GM18873 (cell line): ENCODE results near the gene COG6.
A peak's percentile ranks its signal among the peaks of the same experiment; 100 is the strongest.

ENCODE experiments used
- ATAC-seq: cut with Tn5 transposase; IDR thresholded peaks from one replicate; pipeline ENCODE4 v1.9.1; 2021; ENCODE audit warnings: mild to moderate bottlenecking, moderate library complexity, moderate number of reproducible peaks; ENCODE audit not compliant: unreplicated experiment, low FRiP score

The COG6 gene

GRCh38 chr13:39675904-39676303 lies 20.4 kb downstream of the COG6 start:
- ATAC-seq = no peak

GRCh38 chr13:39676315-39676876 lies 20.9 kb downstream of the COG6 start:
- ATAC-seq = no peak

GRCh38 chr13:39682310-39682709 lies 26.8 kb downstream of the COG6 start:
- ATAC-seq = no peak

GRCh38 chr13:39682788-39683187 lies 27.3 kb downstream of the COG6 start:
- ATAC-seq = peak; percentile 61

GRCh38 chr13:39684531-39685137 lies 29.2 kb downstream of the COG6 start:
- ATAC-seq = no peak

GRCh38 chr13:39685652-39686051 lies 30.2 kb downstream of the COG6 start:
- no peak for ATAC-seq

GRCh38 chr13:39688278-39688677 lies 32.8 kb downstream of the COG6 start:
- ATAC-seq = peak; percentile 6

- peak; percentile 82 for ATAC-seq
These were observed 33.4 kb downstream of the COG6 start for GRCh38 chr13:39688699-39689405.

GRCh38 chr13:39692660-39693438 lies 37.4 kb downstream of the COG6 start:
- ATAC-seq = no peak

- no peak for ATAC-seq
These were observed 43.8 kb downstream of the COG6 start for GRCh38 chr13:39699274-39699673.

- ATAC-seq = no peak
These were observed 57.2 kb downstream of the COG6 start for GRCh38 chr13:39712626-39713025.

GRCh38 chr13:39729156-39729555 lies 73.7 kb downstream of the COG6 start:
- ATAC-seq = no peak

GRCh38 chr13:39734952-39735351 lies 79.5 kb downstream of the COG6 start:
- no peak for ATAC-seq

GRCh38 chr13:39737047-39737446 lies 81.6 kb downstream of the COG6 start:
- no peak for ATAC-seq

- ATAC-seq = no peak
These were observed 85.3 kb downstream of the COG6 start for GRCh38 chr13:39740761-39741160.

GRCh38 chr13:39748961-39749360 lies 93.5 kb downstream of the COG6 start:
- no peak for ATAC-seq

GRCh38 chr13:39749528-39749927 lies 94.1 kb downstream of the COG6 start:
- ATAC-seq = no peak

GRCh38 chr13:39751805-39752204 lies 96.3 kb downstream of the COG6 start:
- no peak for ATAC-seq

- peak; percentile 97 for ATAC-seq
These were observed 105.1 kb downstream of the COG6 start for GRCh38 chr13:39760521-39760920.

GRCh38 chr13:39765801-39766463 lies 110.5 kb downstream of the COG6 start:
- ATAC-seq = no peak
